OCI-LY7 (cell line): ENCODE data around the gene PAX4.

Experiments used
- EZH2phosphoT487 ChIP-seq: fragments of 200-600 bp; sonication (generic); IDR thresholded peaks from 2 replicates; pipeline ENCODE4 v1.6.1; 2018; ENCODE audit warnings: low read depth, borderline replicate concordance, mild to moderate bottlenecking, mixed run types, antibody characterized with exemption, low read length, moderate library complexity, mixed read lengths
- TF ChIP-seq, protein P1 (sequence below): fragments of 200-600 bp; sonication (generic); conservative IDR thresholded peaks from 2 replicates; pipeline ENCODE4 v1.5.1; 2014; ENCODE audit warnings: mild to moderate bottlenecking, antibody characterized with exemption, low read length, moderate library complexity, mixed read lengths

- TF ChIP-seq, protein P1, sequence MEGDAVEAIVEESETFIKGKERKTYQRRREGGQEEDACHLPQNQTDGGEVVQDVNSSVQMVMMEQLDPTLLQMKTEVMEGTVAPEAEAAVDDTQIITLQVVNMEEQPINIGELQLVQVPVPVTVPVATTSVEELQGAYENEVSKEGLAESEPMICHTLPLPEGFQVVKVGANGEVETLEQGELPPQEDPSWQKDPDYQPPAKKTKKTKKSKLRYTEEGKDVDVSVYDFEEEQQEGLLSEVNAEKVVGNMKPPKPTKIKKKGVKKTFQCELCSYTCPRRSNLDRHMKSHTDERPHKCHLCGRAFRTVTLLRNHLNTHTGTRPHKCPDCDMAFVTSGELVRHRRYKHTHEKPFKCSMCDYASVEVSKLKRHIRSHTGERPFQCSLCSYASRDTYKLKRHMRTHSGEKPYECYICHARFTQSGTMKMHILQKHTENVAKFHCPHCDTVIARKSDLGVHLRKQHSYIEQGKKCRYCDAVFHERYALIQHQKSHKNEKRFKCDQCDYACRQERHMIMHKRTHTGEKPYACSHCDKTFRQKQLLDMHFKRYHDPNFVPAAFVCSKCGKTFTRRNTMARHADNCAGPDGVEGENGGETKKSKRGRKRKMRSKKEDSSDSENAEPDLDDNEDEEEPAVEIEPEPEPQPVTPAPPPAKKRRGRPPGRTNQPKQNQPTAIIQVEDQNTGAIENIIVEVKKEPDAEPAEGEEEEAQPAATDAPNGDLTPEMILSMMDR = no peak
- TF ChIP-seq EZH2phosphoT487 = no peak
Measured at GRCh38 chr7:127612263-127612662, 5.7 kb downstream of the PAX4 start.
